Activated naive CD4-positive, alpha-beta T cell treated with anti-CD3 and anti-CD28 coated beads, Interleukin-2, amount 50 U/mL, for 72 hours (primary cell): ENCODE results near the gene SIRPB2. TPM values are rescaled to one million over a fixed set of nuclear protein-coding genes. Genes with fewer than 3 reads are reported as not detected.

Source experiments
- ATAC-seq, 2 donors: fragments of 150-1000 bp; cut with Tn5 transposase; 2 replicates each; pipeline ENCODE4 v1.10.0; 2021; ENCODE audit warnings: mild to moderate bottlenecking in 2 of 2, moderate library complexity in 2 of 2
- DNase-seq, 2 donors: peaks; one replicate each; pipeline ENCODE4 v3.0.0; 2021 to 2022; ENCODE audit warnings: low spot score in 2 of 2
- H3K27ac Mint-ChIP-seq, 2 donors: one replicate each; pipeline ENCODE4 v1.8.0; 2022; ENCODE audit warnings: mild to moderate bottlenecking in 2 of 2, mixed read lengths in 2 of 2
- H3K36me3 Mint-ChIP-seq, 2 donors: one replicate each; pipeline ENCODE4 v1.8.0; 2022; ENCODE audit warnings: mixed read lengths in 2 of 2
- H3K9me3 Mint-ChIP-seq, 2 donors: one replicate each; pipeline ENCODE4 v1.8.0; 2022; ENCODE audit warnings: mixed read lengths in 2 of 2
- total RNA-seq, 2 donors: library from RNA; stranded (reverse); gene quantifications; one replicate each; pipeline ENCODE4 v1.2.3, GENCODE V29; 2022

Gene SIRPB2
- total RNA-seq, 2 donors from 2014 or later = not detected

DNA sequence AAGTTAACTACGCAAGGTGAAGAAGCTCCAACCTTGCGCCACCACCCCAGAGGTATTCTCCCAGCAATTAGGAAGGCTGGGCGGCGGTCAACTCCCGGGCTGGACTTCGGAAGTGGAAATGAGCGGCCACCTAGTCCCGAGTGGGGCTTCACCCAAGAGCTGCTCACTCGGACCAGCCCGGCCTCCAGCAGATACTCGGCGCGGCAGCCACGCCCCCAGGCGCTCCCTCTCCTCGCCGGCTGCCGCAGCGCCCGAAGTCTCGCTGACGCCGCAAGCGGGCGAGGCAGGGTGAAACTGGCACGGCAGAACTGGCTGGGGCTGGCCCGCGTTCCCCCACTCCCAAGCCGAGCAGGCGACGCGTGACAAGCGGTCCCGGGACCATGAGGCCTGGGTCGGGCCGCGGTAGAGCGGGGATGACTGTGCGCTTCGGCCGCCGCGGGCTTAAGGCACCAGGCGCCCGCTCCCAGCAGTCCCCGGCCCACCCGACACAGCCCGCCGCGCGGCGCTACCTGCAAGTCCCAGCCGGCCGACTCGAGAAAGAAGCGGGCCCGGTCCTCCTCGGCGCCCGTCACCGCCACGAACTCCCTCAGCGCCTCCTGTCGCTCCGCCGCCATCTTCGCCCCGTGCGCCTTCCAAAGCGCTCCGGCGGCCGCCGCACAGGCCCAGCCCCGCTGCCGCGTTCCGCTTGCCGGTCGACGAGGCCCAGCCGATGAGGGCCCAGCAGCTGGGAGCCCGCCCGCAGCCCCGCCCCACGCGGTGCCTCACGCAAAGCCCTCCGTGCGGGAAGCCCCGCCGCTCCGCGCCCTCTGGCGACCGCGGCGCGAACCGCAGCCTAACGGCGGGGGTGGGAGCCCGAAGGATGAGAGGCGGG, 24.8 kb downstream of the SIRPB2 start, which contains the start of gene NSFL1C:
TSS of gene NSFL1C (minus strand) at position 639 of the 871 bp plus-strand sequence. CDS start at position 614, 25 bp downstream.
- DNase-seq = peak; percentile 93 to 100
- H3K36me3 Mint-ChIP-seq = peaks cover 6% of the 10 kb centered on the region in 2 donors
- peak; percentile 83 to 99 for ATAC-seq
- H3K27ac Mint-ChIP-seq = peak within 1 kb of the TSS; percentile 65 to 87
- no peaks in the 10 kb centered on the region for H3K9me3 Mint-ChIP-seq

DNA sequence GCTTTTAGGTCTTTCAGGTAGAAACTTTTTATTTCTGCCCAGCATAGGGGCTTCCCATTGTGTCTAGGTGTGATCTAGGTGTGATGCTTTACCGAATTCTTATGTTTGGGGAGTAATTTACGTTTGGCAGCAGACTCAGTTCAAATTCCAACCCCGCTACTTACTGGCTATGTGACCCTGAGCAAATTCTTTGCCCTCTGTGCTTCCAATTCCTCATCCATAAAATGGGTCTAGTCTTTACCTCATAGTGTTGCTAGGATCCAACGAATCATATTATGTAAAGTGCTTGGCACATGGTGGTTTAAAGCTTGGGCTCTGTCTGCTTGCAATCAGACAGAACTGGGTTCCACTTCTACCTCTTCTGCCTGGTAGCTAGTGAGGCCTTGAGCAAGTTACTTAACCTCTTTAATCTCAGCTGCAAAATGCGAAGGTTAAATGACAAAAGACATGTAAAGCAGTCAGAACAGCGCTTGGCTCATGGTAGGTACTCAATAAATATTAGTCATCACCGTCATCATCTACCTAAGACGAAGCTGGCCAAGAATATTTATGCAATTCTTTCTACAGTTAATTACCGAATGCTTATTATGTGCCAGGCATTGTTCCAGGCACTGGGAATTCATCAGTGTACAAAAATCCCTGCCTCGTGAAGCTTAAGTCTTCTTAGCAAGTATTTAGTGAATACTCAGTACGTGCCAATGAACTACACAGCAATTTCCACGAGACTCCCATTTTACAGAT, 25.6 kb downstream of the SIRPB2 start:
- Mint-ChIP-seq H3K27ac (peak overlapping the region; percentile 62 to 87), H3K36me3 (peaks cover 6% of the 10 kb centered on the region in 2 donors), H3K9me3 (no peaks in the 10 kb centered on the region)
- no peak for ATAC-seq
- DNase-seq = no peak

DNA sequence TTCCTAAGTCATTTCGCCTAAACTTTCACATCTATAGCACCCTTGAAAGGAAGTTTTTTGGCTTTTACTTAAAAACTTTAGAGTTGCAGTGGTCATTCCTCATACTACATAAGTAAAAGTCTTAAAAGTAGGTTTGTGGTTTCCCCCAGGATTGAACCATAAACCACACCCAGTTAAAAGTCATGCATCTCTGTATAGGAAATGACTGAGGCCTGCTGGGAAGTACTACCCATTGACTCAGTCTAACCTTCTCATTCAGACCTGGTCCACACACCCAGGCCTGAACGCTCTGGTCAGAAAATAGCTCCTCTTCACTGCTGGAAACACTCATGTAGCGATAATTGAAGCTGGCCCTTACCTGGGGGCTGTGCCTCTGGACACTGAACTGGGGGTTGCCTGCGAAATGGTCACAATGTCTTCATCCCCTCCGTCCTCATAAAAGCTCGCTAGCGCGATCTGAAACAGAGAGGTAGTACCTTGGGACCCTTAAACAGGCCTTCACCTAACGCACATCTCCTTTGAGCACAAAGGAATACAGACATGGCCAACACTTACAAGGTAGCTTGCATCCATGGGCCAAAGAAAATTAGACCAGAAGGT, 27.1 kb downstream of the SIRPB2 start:
- peak in 1 of 2 donors; percentile 58 for ATAC-seq

DNA sequence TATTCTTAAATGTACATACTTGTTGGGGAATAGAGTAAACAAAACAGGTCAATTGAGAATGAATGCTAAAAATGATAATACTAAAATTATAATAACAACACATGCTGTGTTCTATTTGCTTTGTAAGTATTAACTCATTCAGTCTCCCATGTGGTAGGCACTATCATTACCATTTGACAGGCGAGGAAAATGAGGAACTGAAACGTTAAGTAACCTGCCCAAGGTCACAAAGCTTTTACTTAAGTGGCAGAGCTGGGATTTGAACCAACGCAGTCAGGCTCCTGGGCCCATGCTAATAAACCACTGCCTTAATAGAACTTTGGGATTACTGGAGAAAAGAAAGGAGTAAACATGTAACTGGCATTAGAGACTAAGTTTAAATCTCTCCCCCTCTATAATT, 28.4 kb downstream of the SIRPB2 start:
- Mint-ChIP-seq H3K9me3 (no peaks in the 10 kb centered on the region), H3K36me3 (peaks cover under 1 to 10% of the 10 kb centered on the region in 2 donors)

More for the DNA sequence above, 27.1 kb downstream of the SIRPB2 start:
- DNase-seq = no peak
- Mint-ChIP-seq H3K36me3 (peaks cover 6% of the 10 kb centered on the region in 2 donors), H3K27ac (peak overlapping the region; percentile 18 to 87), H3K9me3 (no peaks in the 10 kb centered on the region)

DNA sequence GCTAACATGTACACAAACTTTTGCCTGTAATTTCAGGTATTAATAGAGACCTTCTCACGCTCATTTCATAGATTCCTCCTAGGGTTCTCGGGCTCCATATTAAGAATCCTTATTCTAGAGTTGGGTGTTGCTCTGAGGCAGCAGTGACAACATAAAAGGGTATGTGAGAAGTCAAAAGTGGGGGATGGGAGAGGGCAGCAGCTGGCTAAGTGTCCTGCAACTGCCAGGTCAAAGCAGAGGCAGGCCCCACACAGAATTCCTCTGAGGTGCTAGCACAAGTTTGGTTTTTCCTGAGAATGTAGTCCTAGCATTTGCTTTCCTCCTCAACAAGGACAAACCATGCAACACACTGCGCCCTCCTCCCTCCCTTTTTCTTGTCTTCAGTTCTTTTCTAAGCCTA, 29.2 kb downstream of the SIRPB2 start:
- Mint-ChIP-seq H3K9me3 (no peaks in the 10 kb centered on the region), H3K36me3 (peaks cover 0 to 15% of the 10 kb centered on the region in 2 donors)
- ATAC-seq = no peak

More for the DNA sequence above, 28.4 kb downstream of the SIRPB2 start:
- no peak for DNase-seq
- no peak for ATAC-seq
- H3K27ac Mint-ChIP-seq = peak overlapping the region in 1 of 2 donors; percentile 87

DNA sequence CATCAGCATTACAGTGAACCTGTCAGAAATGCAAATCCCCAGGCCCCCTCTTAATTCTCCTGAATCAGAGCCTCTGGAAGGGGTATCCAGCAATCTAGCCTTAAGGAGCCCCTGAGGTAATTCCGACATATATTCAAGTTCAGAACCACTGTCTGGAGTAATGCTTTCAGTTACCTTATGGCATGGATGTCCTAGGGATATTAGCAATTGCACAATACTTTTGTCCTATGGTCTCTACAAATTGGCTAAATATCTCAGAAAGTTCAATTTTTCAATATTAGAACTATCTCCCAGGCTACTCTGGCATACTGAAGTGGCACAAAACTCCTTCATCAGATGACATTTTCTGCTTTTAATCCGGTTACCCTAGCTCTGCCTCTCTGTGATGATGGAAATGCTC, 30.9 kb downstream of the SIRPB2 start:
- peaks cover 0 to 15% of the 10 kb centered on the region in 2 donors for H3K36me3 Mint-ChIP-seq
- H3K27ac Mint-ChIP-seq = no peak overlapping the region
- no peaks in the 10 kb centered on the region for H3K9me3 Mint-ChIP-seq
- ATAC-seq (no peak), DNase-seq (no peak)

More for the DNA sequence above, 29.2 kb downstream of the SIRPB2 start:
- no peak overlapping the region for H3K27ac Mint-ChIP-seq
- no peak for DNase-seq

DNA sequence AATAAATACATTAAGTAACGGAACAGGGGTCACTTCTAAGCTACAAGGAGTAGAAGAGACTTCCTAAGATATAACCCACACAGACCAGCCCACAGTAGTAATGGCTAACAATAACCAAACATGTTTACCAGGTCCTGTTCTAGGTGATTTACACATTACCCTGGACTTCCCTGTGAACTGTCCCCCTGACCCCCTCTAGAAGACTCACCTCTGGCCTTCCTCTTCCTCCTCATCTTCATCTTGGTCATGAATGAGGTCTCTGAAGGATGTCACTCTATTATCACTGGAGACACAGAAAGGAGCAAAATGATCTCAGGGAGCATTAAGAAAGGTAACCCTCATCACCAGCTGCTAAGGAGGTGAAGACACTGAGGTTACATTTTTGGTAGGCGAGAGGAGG, 33.2 kb downstream of the SIRPB2 start:
- no peaks in the 10 kb centered on the region for H3K9me3 Mint-ChIP-seq
- no peak for DNase-seq
- no peak for ATAC-seq
- no peak overlapping the region for H3K27ac Mint-ChIP-seq
- H3K36me3 Mint-ChIP-seq = peaks cover 4 to 10% of the 10 kb centered on the region in 2 donors

DNA sequence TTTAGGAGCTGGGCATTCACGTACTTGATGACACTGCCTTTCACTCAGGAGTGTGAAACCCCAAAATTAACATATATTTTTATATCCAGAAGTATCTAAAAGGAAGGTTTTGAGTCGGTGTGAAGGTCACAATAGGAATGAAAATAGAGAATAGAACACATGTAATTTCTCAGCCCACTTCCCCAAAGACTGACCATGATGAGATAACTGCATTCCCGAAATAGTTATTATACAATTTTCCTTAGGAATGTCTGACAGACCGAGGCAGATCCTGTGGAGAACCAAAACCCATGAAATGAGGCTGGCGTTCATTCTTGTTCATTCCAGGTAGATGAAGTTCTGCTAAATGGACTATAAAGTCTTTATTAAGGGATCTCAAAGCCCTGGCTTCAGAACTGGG, 34.9 kb downstream of the SIRPB2 start:
- Mint-ChIP-seq H3K27ac (no peak overlapping the region), H3K36me3 (peaks cover 16 to 18% of the 10 kb centered on the region in 2 donors), H3K9me3 (no peaks in the 10 kb centered on the region)
- ATAC-seq (no peak), DNase-seq (no peak)

DNA sequence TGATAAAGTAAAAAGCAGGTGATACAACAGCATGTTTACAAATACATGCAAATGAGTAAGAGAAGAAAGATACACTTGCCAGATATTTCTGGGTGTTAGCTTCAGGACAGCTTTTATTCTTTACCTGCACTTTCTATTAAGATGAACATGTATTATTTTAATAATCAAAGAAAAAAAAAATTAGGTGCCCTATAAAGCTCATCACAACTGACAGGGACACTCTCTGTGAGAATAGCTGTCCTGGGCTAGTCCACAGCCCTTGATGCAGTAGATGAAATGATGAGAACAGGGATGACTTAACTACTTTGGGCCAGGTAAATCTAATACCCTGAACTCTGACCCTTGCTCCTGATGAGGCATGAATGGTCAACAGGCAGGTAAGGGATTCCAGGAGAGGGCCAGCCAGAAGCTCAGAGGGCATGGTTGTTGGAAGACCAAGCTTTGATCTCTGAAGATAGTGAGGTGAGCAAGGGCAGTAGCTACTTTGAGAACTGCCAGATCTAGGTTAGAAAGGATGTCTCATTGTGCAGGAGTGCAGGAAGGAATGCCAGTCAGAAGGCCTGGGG, 40.2 kb downstream of the SIRPB2 start:
- H3K27ac Mint-ChIP-seq = peak overlapping the region; percentile 11 to 26
- no peaks in the 10 kb centered on the region for H3K9me3 Mint-ChIP-seq
- ATAC-seq (no peak), DNase-seq (no peak)
- peaks cover 14 to 20% of the 10 kb centered on the region in 2 donors for H3K36me3 Mint-ChIP-seq

DNA sequence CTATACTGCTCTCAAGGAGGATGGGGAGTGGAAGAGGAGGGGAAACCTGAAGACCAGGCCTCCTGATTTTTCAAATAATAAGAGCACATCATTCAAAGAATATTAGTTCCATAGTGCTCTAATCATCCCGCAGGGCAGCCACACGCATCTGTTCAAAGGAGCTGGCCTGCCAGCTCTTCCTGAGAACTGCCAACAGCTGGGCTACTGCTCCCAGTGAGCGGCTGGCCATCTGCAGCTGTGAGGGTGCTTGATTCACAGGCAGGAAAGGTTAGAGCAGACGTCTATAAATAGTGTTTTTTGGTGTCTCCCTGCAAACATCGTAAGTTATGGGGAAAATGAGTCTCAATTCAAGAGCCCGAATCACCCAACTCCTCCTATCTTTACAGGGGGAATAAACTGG, 41.9 kb downstream of the SIRPB2 start:
- no peak overlapping the region for H3K27ac Mint-ChIP-seq
- H3K9me3 Mint-ChIP-seq = no peaks in the 10 kb centered on the region
- ATAC-seq (no peak), DNase-seq (no peak)
- peaks cover 14 to 21% of the 10 kb centered on the region in 2 donors for H3K36me3 Mint-ChIP-seq

DNA sequence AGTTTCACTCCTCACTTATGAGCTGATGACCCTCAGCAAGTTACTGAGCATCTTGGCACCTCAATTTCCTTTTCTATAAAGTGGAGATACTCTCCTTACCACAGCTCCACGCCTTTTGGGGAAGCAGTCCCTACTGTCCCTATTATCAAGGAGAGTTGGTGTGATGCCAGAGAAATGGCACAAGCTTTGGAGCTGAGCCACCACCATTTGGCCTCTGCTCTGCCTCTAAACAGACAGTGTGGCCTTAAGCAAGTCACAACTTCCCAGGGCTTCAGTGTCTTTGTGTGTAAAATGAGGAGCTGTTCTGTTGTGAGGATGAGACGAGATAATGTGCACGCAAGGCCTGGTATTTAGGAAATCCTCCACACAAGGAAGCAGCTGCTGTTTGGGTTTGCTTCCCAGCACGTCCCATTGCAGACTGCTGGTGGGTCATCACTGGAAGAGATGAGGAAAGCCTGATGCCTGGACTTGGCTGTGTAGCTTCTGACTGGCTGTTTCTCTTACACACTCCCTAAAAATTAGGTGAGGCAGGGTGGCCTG, 43.1 kb downstream of the SIRPB2 start:
- Mint-ChIP-seq H3K9me3 (no peaks in the 10 kb centered on the region), H3K27ac (no peak overlapping the region), H3K36me3 (peaks cover 19 to 27% of the 10 kb centered on the region in 2 donors)
- DNase-seq = no peak
- no peak for ATAC-seq

DNA sequence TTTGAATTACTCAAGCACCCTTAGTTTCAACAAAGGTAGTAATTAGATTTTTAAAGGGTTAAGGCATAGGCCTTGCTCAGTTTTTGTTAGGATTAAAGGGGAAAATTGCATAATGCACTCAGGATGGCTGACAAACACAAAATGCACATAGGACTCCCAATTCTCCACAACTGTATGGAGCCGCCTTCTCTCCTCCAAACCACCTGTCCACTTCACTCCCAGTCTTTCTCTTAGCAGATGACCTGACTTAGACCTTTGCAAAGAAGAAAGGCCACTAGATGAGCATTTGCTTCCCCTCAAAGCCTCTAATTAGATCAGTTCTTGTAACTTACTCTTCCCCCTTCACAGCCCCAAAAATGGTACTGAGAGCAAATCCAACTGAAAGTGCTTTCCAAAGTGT, 44.7 kb downstream of the SIRPB2 start:
- peaks cover 12 to 19% of the 10 kb centered on the region in 2 donors for H3K36me3 Mint-ChIP-seq

DNA sequence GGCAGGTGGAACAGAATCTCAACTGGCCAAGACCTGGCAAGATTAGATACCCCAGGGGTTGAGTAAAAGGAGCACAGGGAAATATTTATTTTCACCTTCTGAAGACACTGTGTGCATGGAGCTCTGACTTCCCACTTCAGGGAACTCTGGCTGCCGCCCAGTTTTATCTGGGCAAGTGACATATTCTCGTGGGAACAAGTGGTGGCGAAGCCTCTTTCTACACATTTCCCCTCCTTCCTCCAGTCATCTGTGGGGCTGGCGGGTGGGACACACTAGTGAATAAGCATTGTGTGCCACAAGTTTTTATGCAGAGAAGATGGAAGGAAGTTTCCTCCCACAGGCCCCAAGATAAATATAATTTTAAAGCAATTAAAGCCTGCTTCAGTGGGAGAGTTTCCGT, 48.1 kb downstream of the SIRPB2 start:
- Mint-ChIP-seq H3K27ac (no peak overlapping the region), H3K9me3 (no peaks in the 10 kb centered on the region), H3K36me3 (peaks cover 6 to 13% of the 10 kb centered on the region in 2 donors)
- ATAC-seq (no peak), DNase-seq (no peak)

More for the DNA sequence above, 44.7 kb downstream of the SIRPB2 start:
- no peaks in the 10 kb centered on the region for H3K9me3 Mint-ChIP-seq
- DNase-seq (no peak), ATAC-seq (no peak)
- H3K27ac Mint-ChIP-seq = peak overlapping the region in 1 of 2 donors; percentile 70

DNA sequence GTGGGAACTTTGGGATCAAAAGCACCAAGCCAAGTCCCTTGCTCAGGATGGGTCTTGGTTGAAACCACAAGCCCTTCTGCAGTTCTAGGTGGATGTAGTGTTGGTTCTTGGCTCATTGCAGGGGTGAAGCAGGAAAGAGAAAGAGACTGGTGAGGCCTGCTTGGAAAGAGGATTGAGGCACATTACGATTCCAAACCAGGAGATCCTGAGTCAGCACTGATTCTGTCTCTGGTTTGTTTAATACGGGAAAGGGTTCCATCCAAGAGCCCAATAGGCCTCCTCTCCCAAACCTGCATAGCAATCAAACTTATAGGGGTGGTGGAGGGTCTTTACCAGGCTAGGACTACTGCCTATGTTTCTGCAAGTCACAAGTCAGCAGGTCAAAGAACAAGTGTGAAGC, 48.9 kb downstream of the SIRPB2 start:
- ATAC-seq (no peak), DNase-seq (no peak)
- Mint-ChIP-seq H3K27ac (no peak overlapping the region), H3K9me3 (no peaks in the 10 kb centered on the region), H3K36me3 (peaks cover 6 to 13% of the 10 kb centered on the region in 2 donors)

DNA sequence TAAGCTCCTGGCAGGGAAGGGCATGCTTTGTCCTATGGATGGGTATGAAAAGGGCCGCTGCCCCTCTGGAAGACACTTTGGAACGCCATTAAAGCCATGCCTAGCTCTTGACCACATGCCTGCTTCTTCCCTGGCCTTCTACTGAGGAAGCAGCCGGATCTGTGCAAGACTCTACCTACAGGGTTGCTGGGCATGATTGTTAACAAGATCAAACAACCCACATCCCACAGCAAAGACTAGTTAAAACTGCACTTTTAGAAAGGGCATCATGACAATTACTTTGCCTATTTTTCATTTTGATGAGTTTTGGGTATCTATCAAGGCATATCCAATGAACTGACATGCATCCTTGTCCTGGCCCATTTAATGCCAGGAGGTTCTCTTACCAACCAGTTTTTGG, 50.1 kb downstream of the SIRPB2 start:
- Mint-ChIP-seq H3K27ac (peak overlapping the region in 1 of 2 donors; percentile 61), H3K9me3 (no peaks in the 10 kb centered on the region), H3K36me3 (peaks cover 6 to 13% of the 10 kb centered on the region in 2 donors)
- DNase-seq (no peak), ATAC-seq (no peak)

DNA sequence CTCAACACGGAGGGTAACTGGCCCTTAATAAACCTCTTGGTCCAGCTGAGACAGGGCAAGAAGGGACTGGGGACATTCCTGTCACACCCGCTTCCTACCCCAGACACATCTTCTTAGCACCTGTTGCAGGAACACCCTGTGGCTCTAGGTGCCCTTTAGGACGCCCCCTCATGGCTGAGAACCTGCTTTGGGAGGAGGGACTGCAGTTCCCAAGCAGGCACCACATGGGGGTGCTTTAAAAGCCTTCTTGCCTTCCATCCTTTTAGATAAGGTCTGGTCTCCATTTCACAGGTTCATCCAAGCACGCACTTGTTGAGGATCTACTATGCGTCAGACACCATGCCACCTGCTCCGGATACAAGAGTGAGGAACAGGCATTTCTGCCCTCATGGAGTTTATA, 51.2 kb downstream of the SIRPB2 start:
- H3K27ac Mint-ChIP-seq = peak overlapping the region; percentile 61 to 95
- no peak for ATAC-seq
- no peaks in the 10 kb centered on the region for H3K9me3 Mint-ChIP-seq
- H3K36me3 Mint-ChIP-seq = peaks cover 6 to 13% of the 10 kb centered on the region in 2 donors
- DNase-seq = no peak
